ENCODE data around the gene ZNF362.

Gene ZNF362

GRCh38 chr1:33311706-33312412 lies 55.6 kb downstream of the ZNF362 start:
- no peak for DNase-seq

GRCh38 chr1:33312413-33312749 lies 56.1 kb downstream of the ZNF362 start:
- no peak for DNase-seq

- no peak for DNase-seq
These were observed 58.1 kb downstream of the ZNF362 start for GRCh38 chr1:33314416-33314815.

GRCh38 chr1:33316601-33317000 lies 60.3 kb downstream of the ZNF362 start:
- DNase-seq = no peak

GRCh38 chr1:33317354-33317753 lies 61.1 kb downstream of the ZNF362 start:
- no peak for DNase-seq

- DNase-seq = no peak
These were observed 61.7 kb downstream of the ZNF362 start for GRCh38 chr1:33317946-33318345.

- no peak for DNase-seq
These were observed 63.1 kb downstream of the ZNF362 start for GRCh38 chr1:33319186-33319948.

GRCh38 chr1:33319949-33320618 lies 63.8 kb downstream of the ZNF362 start:
- DNase-seq = no peak

GRCh38 chr1:33320619-33321165 lies 64.4 kb downstream of the ZNF362 start, which contains the start of gene A3GALT2:
Gene A3GALT2 (minus strand): TSS chr1:33321098. CDS start chr1:33321098, 0 bp downstream.
- DNase-seq = no peak

GRCh38 chr1:33321178-33321577 lies 64.9 kb downstream of the ZNF362 start:
- DNase-seq = no peak

GRCh38 chr1:33322109-33322508 lies 65.8 kb downstream of the ZNF362 start:
- DNase-seq = no peak

GRCh38 chr1:33322870-33323585 lies 66.7 kb downstream of the ZNF362 start:
- DNase-seq = no peak

GRCh38 chr1:33323663-33324477 lies 67.6 kb downstream of the ZNF362 start:
- DNase-seq = no peak

- no peak for DNase-seq
These were observed 68.6 kb downstream of the ZNF362 start for GRCh38 chr1:33324677-33325575.

GRCh38 chr1:33326785-33327184 lies 70.5 kb downstream of the ZNF362 start:
- DNase-seq = no peak

- no peak for DNase-seq
These were observed 71.5 kb downstream of the ZNF362 start for GRCh38 chr1:33327587-33328325.

- DNase-seq = no peak
These were observed 72.5 kb downstream of the ZNF362 start for GRCh38 chr1:33328817-33329216.

- no peak for DNase-seq
These were observed 73.5 kb downstream of the ZNF362 start for GRCh38 chr1:33329600-33330305.

GRCh38 chr1:33330361-33330890 lies 74.1 kb downstream of the ZNF362 start:
- no peak for DNase-seq

Measured in stimulated activated CD4-positive, alpha-beta T cell treated with anti-CD3 and anti-CD28 coated beads, Interleukin-2, amount 100 ng/mL, for 24 hours (primary cell).